Esophagus mucosa (tissue), 1 donor: ENCODE data around the gene CLSTN1. TPM values are rescaled to one million over a fixed set of nuclear protein-coding genes. Genes with fewer than 3 reads are reported as not detected.
A peak's percentile ranks its signal among the peaks of the same experiment; 100 is the strongest.
"Not testable (repeated sequence)": the region's sequence is repeated elsewhere in the genome, so short reads cannot be mapped to it uniquely, and the experiment has no call there.

Experiments
- ATAC-seq: fragments of 200-7000 bp; cut with Tn5 transposase; one replicate; pipeline ENCODE4 v1.9.1; 2020
- total RNA-seq: library from RNA; stranded (reverse); gene quantifications from one replicate; pipeline ENCODE4 v1.2.4, GENCODE V29; 2023
- donor health status: DM: yes; HTN: yes; CAD: no.

The CLSTN1 gene
- total RNA-seq, 1 donor from 2014 or later: 121 TPM

DNA sequence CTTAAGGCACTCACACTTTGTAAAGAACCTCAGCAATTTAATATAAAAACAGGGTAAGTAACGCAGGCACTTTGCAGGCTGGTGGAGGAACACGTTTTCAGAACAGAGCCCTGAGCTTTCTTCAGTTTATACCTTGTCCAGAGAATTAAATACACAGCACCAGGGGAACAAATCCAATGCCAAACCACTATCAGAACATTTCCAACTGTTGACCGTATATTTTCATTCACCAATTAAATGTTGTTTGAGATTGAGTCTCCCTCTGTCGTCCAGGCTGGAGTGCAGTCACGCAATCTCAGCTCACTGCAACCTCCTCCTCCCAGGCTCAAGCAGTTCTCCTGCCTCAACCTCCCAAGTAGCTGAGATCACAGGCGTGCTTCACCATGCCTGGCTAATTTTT, 29.7 kb downstream of the CLSTN1 start:
- ATAC-seq: no peak

DNA sequence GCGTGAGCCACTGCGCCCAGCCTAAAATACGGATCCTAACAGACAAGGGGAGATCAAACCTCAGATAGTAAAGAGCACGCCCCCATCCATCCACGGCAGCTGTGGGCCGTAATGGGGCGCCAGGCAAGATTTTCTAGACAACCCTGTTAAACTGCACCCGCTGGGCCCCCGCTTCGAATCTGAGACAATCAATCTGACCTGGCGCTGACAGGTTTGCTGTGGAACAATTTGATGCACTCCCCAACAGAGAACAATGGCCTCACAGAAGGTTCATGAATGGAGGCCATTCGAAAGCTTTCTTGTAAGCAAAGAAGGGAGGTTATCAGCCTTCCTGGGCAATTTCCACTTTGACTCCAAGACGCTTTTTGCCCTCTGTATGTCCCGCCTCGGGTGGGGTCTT, 30.5 kb downstream of the CLSTN1 start:
- no peak for ATAC-seq

DNA sequence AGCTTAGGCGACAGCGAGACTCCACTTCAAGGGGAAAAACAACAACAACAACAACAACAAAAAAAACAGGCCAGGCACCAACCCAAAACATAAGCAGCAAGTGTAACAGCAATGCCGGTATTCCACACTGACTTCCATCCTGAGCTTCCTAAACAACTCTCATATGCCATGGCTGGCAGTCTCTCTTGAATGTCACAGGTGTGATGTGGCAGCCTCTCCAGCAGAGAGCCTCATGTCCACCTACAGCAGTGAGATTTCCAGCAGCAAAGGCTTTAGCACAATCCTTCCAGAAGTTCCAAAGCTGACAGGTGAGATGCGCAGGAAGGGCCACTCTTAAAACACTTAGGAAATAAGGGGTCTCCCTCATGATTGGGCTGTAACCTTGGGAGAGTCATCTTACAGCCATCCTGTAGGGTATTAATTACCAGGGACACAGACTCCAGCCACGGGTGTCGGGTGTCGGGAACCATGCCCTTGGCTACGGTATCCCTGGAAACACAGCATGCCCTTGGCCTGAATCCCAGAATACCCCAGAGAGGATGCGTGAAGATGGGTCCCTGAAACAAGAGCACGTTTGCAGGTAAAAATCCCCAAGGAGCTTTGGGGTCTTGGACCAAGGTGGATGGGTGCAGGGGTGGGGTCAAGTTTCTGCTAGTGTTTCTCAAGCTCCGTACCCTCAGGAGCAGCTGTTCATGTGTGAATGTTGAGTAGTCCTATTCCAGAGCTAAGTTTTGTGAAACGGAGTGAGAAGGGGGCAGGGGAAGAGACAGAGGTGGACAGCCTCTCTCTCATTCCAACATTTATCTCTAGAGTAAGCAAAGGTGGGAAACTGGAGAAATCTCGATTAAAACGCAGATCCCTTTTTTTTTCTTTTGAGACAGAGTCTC, 31.4 kb downstream of the CLSTN1 start:
- peak; percentile 53 for ATAC-seq

DNA sequence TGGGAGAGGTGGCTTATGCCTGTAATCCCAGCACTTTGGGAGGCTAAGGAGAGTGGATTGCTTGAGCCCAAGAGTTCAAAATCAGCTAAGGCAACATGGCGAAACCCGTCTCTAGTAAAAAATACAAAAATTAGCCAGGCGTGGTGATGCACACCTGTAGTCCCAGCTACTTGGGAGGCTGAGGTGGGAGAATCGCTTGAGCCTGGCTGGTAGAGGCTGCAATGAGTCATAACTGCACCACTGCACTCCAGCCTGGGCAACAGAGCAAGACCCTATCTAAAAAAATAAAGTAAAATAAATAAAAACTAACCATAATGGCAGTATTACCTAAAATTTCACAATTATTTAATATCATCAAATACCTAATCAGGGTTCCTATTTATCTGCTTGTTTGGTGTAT, 34.1 kb downstream of the CLSTN1 start:
- ATAC-seq: not testable (repeated sequence)

DNA sequence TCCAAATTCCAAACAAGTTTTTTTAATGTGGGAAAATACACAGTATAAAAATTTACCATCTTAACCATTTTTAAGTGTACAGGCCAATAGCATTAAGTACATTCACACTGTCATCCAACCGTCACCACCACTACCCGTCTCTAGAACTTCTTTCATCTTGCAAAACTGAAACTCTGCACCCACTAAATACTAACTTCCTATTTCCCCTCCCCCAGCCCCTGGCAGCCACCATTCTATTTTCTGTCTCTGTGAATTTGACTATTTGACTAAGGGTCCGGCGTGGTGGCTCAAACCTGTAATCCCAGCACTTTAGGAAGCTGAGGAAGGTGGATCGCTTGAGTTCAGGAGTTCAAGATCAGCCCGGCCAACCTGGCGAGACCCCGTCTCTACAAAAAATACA, 36.1 kb downstream of the CLSTN1 start:
- peak; percentile 37 for ATAC-seq

DNA sequence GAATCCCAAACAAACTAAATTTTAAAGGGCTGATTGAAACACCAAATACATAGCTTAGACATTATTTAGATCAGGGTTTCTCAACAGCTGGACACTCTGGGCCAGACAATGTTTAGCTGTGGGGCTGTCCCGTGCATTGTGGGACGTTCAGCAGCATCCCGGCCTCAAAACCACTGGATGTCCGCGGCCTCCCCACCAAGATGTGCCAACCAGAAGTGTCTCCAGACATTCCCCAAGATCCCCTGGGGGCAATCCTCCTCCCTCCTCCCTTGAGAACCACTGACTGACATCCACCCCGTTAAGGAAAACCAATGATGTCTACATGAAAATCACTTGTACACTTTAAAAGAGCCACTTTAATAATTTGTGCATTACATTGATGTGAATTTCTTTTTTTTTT, 38.4 kb downstream of the CLSTN1 start:
- ATAC-seq: no peak

DNA sequence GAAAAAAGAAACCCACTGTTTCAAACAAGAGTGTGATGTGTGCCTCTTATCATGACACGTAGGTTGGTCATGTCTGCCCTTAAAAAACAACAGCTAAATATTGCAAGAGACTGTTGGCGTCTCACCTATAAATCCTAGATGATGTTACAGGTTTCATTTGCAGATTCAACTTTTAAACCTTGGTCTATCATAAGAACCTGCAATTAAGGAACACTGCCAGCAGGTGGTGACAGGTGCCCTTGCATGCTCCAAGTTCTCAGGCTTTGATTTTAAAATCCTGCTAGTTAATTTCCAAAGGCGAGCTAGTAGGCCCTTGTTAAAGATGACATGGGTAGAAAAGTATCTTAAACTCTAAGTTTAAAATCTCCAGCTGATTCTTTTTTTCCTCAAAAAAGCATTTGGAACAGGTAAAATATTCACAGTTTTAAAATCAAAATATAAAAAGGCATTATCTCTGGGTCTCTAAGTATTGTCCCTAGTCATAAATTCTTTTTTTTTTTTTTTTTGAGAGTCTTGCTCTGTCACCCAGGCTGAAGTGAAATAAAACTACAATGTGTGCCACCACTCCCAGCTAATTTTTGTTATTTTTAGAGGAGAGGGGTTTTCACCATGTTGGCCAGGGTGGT, 39.1 kb downstream of the CLSTN1 start:
- peak; percentile 55 for ATAC-seq

DNA sequence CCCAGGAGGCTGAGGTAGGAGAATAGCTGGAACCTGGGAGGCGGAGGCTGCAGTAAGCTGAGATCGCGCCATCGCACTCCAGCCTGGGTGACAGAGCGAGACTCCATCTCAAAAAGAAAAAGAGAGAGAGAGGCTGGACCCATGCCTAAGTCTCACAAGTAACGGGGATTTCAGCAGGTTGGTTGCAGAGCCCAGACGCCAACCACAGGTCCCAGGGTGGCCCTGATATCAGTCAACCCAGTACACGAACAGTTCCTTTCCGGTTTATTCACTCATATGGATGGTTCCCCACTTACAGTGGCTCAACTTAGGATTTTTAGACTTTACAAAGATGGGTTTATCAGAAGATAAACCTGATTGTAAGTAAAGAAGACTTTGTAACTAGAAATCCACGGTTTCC, 40.9 kb downstream of the CLSTN1 start:
- ATAC-seq: no peak

DNA sequence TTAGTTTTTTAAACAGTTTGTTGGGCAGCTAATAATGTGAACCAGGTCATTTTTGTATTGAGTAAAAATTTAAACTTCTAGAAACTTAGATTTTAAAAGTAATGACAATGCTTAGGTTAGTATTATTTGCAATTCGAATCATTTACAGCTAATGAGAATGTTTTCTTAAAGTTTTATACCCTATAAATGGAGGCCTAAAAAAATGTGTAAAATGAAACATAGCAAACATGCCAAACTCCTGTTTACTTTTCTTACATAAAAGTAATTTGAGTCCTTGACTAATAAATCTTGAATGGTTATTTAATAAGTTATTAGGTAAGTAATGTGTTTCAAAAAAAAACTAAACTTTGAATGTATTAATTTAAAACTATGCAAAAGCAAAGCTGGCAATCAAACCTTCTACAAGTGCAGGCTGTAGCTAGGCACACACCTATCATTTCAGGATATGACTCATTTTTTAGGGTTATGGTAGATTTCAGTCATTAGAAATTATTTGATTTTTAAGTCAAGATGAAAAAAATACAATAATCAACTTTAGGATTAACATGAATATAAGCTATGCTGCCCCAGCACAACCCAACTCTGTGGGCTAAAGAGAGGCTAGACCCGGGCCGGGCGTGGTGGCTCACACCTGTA, 41.5 kb downstream of the CLSTN1 start:
- ATAC-seq: no peak

DNA sequence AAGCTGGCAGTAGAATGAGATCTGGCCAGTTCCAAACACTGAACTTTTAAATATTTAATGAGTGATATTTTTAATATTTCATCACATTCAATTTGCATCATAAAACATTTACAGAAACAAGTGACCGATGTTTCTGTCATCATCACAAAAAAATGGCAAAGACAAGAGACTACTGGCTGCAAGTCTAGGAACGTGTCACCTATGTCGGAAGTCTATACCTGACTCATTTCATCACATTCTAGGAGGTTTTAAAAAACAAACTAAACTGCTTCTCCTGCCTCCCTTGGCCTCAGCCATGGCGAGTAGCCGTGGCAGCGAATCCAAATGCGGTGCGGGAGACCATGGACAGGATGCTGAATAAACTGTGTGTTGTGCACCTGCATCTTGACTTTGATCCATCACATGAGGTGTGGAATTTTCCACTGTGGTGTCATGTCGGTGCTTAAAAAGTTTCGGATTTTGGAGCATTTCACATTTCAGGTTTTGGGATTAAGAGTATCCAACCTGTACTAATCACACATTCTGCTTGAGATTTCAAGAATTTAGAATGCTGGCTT, 43.1 kb downstream of the CLSTN1 start:
- ATAC-seq: peak; percentile 51

DNA sequence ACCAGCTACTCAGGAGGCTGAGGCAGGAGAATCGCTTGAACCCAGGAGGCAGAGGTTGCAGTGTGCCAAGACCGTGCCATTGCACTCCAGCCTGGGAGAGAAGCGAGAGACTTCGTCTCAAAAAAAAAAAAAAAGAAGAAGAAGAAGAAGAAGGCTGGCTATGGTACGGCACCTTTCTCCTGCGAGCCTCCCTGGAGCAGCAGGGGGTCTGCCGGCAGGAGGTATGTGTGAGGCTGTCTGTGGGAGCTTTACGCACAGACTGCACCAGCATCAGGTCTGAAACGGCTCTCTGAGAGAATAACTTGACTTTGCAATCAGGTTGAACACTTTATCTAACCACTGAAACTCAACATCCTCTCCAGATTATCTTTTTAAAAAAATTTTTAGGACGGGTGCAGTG, 44.9 kb downstream of the CLSTN1 start:
- no peak for ATAC-seq

DNA sequence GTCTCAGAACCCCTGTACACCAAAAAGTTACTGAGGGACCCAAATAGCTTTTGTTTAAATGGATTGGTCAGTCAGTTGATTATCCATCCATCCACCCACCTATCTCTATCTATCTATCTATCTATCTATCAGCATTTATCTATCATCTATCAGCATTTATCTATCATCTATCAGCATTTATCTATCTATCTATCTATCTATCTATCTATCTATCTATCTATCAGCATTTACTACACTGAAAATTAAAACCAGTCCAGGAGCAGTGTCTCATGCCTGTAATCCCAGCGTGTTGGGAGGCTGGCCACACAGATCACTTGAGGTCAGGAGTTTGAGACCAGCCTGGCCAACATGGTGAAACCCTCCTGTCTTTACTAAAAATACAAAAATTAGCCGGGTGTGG, 47.1 kb downstream of the CLSTN1 start:
- ATAC-seq: no peak

DNA sequence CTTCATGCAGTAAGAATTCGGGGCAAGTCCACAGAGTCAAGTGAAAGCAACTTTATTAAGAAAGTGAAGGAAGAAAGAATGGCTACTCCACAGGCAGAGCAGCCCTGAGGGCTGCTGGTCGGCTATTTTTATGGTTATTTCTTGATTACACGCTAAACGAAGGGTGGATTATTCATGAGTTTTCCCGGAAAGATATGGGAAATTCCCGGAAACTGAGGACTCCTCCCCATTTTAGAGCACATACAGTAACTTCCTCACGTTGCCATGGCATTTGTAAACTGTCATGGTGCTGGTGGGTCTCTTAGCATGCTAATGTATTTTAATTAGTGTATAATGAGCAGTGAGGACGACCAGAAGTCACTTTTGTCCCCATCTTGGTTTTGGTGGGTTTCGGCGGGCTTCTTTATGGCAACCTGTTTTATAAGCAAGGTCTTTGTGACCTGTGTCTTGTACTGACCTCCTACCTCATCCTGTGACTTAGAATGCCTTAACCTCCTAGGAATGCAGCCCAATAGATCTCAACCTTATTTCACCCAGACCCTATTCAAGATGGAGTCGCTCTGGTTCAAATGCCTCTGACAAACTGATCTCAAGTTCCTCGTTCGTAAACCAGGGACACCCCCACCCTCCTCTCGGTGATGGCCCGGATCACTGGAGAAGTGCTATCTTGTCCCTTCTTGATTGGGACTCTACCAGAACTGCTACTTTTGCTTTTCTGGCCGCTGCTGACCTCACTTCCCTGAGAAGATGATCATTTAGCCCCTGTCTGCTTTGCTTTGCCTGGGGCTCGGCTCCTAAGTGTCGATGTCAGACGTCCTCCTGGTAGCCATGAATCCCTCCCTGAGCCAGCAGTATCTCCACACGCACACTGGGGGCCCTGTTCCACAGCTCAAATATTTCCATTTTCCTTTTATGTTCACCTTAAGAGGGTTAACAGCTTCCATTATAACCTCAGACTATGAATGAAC, 48.8 kb downstream of the CLSTN1 start:
- ATAC-seq: no peak

DNA sequence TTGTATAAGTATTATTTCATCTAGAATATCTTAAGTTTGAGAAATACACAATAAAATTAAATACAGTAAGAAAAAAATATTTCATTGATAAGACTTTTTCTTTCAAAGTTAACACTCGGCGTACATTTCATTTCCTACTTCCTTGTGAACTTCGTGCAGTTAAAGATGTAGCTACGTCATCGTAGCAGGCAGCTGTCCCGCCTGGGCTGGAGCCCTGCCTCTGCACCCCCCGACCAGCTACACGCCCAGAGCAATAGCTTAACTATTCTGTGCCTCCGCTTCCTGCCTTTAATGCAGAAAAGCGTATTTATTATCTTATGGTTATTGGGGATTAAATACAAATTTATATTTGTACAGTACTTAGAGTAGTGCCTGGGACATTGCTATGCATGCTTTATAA, 53.5 kb downstream of the CLSTN1 start:
- no peak for ATAC-seq

DNA sequence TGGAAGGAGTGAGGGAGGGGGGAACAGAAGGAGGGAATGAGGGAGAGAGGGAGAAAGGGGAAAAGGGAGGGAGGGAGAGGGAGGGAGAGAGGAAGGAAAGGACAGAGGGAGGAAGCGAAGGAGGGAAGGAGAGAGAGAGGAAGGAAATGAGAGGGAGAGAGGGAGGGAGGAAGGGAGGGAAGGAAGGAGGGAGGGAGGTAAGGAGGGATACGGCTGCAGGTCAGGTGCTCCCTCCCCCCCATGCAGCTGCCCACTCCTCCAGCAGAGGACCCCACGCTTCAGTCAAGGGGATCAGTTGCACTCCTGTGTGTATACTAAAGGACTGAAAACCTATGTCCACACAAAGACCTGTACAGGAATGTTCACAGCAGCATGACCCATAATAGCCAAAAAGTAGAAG, 54.8 kb downstream of the CLSTN1 start:
- no peak for ATAC-seq

DNA sequence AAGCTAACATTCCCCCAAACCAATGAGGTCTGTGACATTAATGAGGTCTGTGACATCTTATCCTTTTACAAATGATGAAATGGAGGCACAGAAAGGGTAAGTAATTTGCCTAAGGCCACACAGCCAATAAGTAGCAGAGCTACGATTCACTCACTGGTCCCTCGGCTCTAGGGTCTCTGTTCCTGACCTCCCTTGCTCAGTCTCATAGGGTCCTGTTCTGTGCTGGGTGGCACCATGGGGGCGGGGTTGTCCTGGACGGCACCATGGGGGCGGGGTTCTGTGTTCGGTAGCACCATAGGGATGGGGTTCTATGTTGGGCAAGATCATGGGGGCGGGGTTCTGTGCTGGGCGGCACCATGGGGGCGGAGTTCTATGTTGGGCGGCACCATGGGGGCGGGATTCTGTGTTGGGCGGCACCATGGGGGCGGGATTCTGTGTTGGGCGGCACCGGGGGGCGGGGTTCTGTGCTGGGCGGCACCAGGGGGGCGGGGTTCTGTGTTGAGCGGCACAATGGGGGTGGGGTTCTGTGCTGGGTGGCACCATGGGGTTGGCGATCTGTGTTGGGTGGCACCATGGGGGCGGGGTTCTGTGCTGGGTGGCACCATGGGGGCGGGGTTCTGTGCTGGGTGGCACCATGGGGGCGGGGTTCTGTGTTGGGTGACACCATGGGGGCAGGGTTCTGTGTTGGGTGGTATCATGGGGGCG, 55.6 kb downstream of the CLSTN1 start:
- peak; percentile 22 for ATAC-seq

DNA sequence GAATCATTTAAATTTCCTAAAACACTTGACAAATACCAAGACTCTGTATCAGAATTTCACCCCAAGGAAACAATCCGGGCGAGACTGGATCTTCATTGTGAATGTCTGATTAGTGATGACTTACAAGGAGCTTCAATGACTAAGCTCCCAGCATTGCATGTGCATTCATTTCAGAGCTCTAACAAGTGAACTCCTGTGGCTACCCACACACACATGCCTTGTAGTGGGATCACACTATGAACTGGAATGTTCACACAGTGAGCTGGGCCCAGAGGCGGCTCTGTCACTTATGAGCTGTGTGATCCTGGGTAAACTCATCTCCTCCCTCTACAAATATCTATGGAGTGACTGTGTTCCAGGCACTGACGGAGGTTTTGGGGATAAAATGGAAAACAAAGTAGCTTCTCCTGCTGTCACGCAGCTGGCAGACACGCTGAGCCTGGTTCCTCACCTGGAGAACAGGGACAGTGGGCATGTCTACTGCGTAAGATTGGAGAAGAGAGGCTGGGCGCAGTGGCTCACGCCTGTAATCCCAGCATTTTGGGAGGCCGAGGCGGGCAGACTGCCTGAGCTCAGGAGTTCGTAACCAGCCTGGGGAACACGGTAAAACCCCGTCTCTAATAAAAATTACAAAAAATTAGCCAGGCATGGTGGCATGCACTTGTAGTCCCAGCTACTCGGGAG, 56.9 kb downstream of the CLSTN1 start:
- peak; percentile 97 for ATAC-seq

DNA sequence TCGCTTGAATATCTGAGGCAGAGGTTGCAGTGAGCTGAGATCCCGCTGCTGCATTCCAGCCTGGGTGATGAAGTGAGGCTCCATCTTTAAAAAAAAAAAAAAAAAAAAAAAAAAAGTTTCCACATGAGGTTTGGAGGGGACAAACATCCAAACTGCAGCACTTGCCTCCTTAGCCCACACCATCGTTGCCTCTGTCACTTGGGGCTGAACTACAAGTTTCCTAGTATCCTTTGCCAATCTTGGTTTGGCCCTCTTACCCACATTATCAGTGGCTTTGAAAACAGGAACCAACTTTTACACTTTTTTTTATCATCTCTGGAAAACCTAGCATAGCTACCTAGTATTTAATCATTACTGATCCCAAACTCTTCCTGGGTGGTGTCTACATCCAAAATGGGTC, 59.2 kb downstream of the CLSTN1 start:
- ATAC-seq: no peak

DNA sequence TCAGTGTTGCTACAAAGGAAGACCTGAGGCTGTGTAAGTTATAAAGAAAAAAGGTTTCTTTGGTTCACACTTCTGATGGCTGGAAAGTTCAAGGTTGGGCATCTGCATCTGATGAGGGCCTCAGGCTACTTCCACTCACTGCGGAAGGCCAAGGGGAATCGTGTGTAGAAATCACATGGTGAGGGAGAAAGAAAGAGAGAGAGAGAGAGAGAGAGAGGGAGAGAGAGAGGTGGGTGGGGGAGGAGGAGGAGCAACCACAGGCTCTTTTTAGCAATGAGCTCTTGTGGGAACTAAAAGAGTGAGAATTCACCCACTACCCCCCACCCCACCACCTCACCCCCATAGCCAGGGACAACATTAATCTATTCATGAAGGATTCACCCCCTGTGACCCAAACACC, 59.9 kb downstream of the CLSTN1 start:
- ATAC-seq: no peak

DNA sequence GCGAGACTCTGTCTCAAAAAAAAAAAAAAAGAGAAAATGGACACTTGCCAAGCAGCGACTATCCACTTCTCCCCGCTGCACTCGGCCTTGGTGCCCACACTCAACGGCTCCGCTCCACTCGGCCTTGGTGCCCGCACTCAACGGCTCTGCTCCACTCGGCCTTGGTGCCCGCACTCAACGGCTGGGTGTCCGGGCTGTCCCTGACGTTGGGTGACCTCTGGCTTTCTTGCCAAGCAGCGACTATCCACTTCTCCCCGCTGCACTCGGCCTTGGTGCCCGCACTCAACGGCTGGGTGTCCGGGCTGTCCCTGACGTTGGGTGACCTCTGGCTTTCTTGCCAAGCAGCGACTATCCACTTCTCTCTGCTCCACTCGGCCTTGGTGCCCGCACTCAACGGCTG, 61.3 kb downstream of the CLSTN1 start:
- not testable (repeated sequence) for ATAC-seq

DNA sequence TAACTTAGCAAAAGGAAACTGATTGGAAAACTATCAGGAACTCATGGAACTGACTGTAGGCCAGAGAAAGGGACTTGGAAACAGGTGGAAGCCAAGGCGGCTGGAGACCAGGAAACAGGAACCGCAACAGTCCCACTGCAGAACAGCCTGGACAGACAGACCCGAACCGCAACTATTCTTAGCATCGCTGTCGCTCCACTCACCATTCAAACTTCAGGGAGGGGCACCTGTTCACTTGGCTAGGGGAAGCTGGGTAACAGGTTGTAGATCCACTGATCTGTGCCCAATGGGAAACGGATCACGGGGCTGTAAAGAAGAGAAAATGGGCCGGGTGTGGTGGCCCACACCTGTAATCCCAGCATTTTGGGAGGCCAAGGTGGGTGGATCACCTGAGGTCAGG, 61.9 kb downstream of the CLSTN1 start:
- ATAC-seq: no peak
